GM21576 (cell line): Measurements from ENCODE around the gene PHB1.
"Not testable (repeated sequence)": the region's sequence is repeated elsewhere in the genome, so short reads cannot be mapped to it uniquely, and the experiment has no call there.

Experiments
- ATAC-seq: cut with Tn5 transposase; IDR thresholded peaks from one replicate; pipeline ENCODE4 v1.9.1; 2021; ENCODE audit warnings: mild to moderate bottlenecking, moderate library complexity; ENCODE audit not compliant: unreplicated experiment

Gene PHB1

DNA sequence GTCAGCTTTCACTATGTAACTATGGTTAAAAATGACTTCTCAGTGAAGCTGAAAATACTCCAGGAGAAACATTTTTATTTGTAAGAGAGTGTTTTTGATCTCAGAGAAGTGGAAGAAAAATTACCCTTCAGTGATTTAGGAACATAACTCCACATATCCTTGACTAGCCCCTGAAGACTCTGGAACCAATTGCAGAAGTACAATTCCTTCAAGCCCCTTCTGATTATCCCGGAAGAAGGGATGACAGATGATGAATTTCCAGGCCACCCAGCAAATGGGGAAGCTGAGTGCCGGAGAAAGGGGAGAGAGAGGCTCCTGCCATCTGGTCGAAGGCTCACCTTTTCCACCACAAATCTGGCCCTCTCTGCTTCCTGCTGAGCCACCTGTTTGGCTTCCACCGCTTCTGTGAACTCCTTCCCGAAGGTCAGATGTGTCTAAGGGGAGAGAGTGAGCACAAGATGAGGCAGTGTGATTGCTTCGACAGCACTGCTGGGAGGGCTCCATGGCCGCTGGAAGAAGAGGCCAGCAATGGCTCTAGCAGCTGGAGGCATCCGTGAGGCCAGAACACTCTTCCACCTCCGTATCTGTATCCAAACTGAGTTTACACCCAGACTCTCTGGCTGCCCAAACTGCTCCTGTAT is 8.1 kb downstream of the PHB1 start:
- no peak for ATAC-seq

DNA sequence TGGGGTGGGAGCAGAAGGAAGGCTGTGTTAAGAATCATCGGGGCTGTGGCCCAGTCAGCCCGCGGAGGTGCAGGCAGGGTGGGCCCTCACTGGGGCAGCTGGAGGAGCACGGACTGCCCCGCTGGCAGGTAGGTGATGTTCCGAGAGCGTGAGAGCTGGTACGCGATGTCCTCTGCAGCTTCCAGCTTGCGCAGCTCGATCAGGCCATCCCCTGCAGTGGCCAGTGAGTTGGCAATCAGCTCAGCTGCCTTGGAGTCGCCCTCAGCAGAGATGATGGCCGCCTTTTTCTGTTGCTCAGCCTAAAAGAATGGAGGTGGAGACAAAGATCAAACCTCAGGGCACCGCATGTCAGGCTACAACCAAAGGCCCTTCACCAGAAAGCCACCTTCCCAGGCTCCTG is 9.8 kb downstream of the PHB1 start:
- no peak for ATAC-seq

DNA sequence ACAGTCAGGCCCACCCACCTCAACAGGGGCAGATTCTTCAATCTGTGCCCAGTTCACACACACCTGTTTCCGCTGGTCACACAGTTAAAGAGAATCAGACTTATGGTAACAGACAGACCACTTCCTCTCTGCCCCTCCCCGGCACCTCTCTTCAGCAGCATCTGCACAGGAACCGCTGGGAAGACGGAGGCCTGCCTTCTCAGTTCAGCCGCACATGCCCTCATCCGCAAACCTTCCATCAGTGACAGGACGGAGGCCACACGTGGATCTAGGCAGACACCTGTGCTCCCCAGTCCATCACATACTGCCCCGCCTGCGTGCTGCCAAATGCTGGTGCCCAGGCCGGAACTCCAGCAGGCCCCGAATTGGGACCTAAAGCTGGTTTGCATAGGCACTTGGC is 10.3 kb downstream of the PHB1 start:
- ATAC-seq = no peak

DNA sequence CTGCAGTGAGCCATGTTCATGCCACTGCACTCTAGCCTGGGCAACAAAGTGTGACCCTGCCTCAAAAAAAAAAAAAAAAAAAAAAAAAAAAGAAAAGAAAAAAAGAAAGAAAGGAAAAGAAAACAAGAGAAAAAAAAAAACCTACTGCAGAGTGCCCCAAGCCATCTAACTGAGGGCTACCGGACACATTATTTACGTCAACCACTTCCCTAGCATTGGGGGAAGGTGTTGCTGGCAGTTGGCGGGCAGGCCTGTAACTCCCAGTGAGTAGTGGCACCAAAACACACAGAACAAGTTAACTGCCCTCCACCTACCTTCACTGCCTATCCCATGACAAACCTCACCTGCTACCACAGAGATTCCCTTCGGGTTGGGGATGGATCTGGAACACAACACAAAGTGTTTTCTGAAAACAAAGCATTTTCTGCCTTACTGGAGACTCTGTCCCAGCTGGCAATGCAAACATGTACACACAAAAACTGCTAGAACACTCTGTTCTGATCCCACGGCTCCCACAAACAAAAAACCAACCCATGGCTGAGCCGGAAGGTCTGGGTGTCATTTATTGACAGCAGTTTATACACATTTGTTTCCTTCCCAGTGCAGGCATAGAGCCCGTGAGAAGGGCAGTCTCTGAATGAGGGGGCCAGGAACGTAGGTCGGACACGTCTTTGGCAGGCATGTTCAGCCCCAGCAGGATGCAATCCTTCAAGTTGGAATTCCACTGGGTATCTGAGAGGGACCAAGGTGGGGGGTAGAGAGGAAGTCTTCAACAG is 11.0 kb downstream of the PHB1 start:
- ATAC-seq = no peak

- ATAC-seq = no peak
Observed at GRCh38 chr17:49402706-49403105, 12.0 kb downstream of the PHB1 start.

DNA sequence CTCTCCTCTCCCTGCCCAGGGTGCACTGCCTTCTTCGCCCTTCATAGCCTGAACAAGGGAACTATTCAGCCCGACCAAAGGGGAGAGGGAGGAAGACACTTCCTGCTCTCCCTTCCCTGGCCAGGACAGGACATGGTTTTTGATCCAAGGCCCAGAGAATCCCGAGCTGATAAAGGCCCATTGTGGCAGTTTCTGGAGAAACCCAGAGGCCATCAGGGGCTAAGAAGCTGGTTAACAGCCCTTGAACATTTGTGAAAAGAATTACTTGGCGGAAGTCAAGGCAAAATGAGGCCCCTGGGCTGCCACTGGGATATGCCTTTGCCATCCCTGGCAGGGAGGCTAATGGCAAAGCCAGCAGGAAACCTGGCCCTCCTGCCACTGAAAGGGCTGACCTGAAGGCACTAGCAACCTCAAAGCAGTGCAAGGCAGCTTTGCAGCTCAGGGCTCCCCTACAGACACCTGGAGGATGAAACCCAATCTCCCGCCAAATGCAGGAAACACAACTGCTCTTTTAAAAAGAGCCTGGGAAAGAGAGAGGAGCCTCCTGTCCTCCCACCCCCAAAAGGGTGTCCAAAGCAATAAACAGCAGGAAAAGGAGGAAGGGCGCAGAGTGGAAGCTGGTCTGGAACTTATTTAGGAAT is 12.6 kb downstream of the PHB1 start:
- no peak for ATAC-seq

GRCh38 chr17:49399995-49400394 is 14.7 kb downstream of the PHB1 start:
- ATAC-seq = no peak

- no peak for ATAC-seq
Observed at GRCh38 chr17:49397586-49397985, 17.1 kb downstream of the PHB1 start.

DNA sequence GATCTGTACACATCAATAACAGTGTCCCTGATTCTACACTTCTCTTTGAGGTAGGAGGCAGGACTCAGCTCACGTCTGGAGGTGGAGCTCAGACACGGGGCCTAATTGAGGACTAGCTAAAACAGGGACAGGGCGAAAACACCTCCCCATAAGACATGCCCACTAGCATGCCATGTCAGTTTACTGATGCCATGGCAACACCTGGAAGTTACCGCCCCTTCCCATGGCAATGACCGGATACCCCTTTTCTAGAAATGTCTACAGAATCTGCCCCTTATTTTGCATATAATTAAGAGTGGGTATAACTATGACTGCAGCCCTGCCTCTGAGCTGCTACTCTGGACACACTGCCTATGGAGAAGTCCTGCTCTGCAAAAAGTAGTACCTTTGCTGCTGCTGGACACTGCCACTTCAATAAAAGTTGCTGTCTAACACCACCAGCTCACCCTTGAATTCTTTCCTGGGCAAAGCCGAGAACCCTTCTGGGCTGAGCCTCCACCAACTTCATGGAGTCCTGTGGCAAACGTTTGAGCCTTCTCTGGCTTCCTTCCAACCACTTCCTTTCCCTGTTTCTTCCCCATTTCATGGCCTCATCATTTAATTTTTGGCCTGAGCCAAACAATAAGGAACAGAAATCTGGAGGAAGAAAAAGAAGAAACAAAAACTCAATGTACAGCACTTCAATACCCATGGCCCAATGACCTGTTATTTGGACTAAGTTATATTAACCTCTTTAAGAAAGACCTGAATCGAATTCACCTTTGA is 21.0 kb downstream of the PHB1 start:
- ATAC-seq = no peak

GRCh38 chr17:49390548-49391324 is 23.9 kb downstream of the PHB1 start:
- ATAC-seq = no peak

DNA sequence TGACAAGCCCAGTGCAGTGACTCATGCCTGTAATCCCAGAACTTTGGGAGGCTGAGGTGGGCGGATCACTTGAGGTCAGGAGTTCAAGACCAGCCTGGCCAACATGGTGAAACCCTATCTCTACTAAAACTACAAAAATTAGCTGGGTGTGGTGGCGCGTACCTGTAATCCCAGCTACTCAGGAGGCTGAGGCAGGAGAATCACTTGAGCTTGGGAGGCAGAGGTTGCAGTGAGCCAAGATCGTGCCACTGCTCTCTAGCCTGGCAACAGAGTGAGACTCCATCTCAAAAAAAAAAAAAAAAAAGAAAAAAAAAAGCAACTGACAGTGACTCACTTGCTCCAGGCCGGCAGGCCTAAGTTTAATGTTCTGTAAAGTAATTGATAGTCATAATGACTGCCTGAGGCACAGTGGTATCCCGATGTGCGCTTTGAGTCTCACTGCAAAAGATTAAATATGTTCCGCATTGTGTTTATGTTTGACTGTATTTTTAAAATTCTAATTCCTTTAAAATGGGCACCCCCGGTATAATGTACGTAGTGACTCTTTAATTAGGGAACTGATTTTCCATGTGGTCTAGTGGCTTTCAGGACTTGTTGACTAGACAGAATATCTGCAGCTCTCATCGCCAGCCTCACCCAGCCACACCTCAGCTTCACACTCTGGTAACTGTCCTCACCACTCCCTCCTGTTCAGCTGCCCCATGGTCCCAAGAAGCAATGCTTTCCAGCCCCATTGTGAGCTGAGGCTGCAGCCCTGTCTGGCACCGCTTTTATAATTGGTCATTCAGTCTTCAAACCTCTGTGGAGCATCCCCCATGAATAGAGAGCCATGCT is 25.0 kb downstream of the PHB1 start:
- not testable (repeated sequence) for ATAC-seq

- ATAC-seq = no peak
Observed at GRCh38 chr17:49388692-49389513, 25.8 kb downstream of the PHB1 start.

GRCh38 chr17:49388290-49388640 is 26.4 kb downstream of the PHB1 start:
- no peak for ATAC-seq

GRCh38 chr17:49387498-49388289 is 27.0 kb downstream of the PHB1 start:
- no peak for ATAC-seq

- ATAC-seq = no peak
Observed at GRCh38 chr17:49386373-49386772, 28.3 kb downstream of the PHB1 start.

DNA sequence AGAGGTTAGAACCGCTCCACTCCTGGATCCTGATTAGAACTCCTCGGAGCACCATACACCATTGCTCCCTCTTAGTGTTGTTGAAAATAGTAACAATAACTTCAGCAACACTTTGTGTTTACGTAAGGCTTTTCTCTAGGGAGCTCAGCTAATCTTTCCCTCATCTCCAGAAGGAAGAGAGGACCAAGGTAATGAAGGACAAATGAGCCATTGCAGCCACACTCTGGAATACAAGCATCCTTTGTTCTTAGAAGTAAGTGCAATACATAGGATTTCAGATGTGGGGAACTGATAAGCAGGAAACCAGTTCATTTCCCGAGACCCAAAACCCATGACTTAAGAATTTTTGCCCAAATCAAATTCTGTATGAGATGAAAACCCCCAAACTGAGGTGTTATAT is 29.7 kb downstream of the PHB1 start:
- no peak for ATAC-seq

GRCh38 chr17:49383060-49383459 is 31.6 kb downstream of the PHB1 start:
- ATAC-seq = no peak

- ATAC-seq = no peak
Observed at GRCh38 chr17:49382556-49382955, 32.1 kb downstream of the PHB1 start.
